GM20431 (cell line): Measurements from ENCODE around the gene EGR1.
"Not testable (repeated sequence)": the region's sequence is repeated elsewhere in the genome, so short reads cannot be mapped to it uniquely, and the experiment has no call there.

Experiments used
- in situ Hi-C: fragments of 300-500 bp; cut with MseI, MboI; formaldehyde crosslinking; loops from one replicate; pipeline ENCODE4 v1.15.0; 2020; ENCODE audit warnings: low sequenced_read_pairs; ENCODE audit not compliant: unreplicated experiment

Gene EGR1

GRCh38 chr5:138503487-138504270 is 38.4 kb downstream of the EGR1 start:
- in situ Hi-C loops = no loop called here

- in situ Hi-C loops = no loop called here
These were observed 39.5 kb downstream of the EGR1 start for GRCh38 chr5:138504799-138505198.

DNA sequence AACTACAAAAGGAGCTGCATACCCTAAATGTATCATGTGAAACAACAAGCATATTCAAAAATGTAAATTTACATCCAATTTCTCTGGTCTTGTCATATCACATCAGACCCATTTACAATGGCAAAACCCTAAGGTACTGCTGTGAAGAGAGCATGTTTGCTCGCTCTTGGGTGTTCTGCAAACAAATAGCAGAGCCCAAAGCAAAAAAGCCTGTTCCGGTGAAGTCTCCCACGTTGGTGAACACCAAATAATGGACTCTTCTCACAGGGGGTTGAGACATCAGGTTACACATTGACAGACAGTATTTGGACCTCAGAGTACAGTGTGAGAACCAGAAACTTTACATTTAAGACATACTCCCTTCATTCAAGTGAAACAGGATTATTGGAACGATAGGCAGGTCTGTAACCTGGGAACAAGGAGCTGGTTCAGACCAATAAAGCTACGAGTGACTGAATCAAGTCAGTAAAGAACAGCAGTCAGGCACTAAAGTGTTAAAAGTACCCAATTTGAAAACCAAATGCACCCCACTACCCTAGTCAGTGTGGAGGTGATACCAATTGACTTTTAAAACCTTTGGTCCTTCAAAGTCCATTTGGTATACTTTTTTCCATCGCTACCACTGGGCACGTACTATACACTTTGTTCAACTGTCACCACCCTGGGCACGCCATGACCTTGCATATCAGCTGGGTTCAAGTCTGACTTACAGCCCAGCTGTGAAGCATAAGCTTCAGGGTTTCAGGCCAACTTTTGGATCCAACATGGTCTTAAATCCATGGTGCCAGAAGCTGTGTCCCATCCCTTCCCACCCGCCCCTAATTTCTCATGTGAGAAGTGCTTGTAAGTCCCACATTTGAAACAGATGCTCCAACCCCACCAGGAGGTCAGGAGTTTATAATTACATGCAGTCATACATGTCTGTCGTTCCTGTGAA is 41.4 kb downstream of the EGR1 start:
- in situ Hi-C loops = no loop called here

DNA sequence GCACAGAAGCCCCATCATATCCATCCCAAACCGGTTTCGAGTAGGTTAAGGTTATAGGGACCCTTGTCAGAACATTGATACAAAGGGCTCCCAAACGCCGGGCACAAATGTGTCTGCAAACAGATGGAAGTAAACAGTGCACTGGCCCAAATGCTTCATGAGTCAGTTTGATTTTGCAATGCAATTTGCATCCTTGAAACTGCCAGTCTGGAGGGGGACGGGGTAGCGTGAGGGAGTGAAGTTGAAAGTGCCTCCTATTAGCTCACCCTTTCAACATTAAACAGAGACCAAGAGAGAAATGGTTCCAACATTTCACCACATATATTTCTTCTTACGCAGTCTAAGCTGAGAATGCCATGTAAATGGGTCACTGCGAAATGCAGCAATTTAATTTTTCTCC is 42.2 kb downstream of the EGR1 start:
- in situ Hi-C loops = not testable (repeated sequence)

DNA sequence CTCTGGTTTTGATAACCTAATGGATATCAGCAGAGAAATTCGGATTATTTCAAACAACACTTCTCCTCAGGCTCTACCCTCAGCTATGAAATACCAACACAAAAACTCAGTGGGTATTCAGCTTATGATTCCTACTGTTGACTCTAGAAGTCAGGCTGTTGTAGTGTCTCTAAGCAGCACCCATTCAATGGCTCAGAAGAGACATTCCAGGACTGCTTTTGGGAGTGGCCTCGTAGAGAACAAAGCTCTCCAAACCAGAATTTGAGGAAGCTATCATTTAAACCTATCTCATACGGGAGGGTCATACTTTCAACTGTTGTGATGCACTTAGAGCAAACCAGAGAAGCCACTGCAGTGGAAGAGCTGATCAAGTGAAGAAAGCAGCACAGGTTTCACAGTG is 43.7 kb downstream of the EGR1 start:
- in situ Hi-C loops = no loop called here

GRCh38 chr5:138514021-138514420 is 48.7 kb downstream of the EGR1 start:
- in situ Hi-C loops = no loop called here

- in situ Hi-C loops = no loop called here
These were observed 50.4 kb downstream of the EGR1 start for GRCh38 chr5:138515556-138516245.

GRCh38 chr5:138517437-138517836 is 52.2 kb downstream of the EGR1 start:
- in situ Hi-C loops = no loop called here
